Non-pigmented ciliary epithelial cell (primary cell): ENCODE results near the gene RAB40B.
A peak's percentile ranks its signal among the peaks of the same experiment; 100 is the strongest.

Experiments used
- DNase-seq: peaks from one replicate; pipeline ENCODE4 v3.0.0-alpha.2; 2010; ENCODE audit warnings: low read depth

The RAB40B gene

DNA sequence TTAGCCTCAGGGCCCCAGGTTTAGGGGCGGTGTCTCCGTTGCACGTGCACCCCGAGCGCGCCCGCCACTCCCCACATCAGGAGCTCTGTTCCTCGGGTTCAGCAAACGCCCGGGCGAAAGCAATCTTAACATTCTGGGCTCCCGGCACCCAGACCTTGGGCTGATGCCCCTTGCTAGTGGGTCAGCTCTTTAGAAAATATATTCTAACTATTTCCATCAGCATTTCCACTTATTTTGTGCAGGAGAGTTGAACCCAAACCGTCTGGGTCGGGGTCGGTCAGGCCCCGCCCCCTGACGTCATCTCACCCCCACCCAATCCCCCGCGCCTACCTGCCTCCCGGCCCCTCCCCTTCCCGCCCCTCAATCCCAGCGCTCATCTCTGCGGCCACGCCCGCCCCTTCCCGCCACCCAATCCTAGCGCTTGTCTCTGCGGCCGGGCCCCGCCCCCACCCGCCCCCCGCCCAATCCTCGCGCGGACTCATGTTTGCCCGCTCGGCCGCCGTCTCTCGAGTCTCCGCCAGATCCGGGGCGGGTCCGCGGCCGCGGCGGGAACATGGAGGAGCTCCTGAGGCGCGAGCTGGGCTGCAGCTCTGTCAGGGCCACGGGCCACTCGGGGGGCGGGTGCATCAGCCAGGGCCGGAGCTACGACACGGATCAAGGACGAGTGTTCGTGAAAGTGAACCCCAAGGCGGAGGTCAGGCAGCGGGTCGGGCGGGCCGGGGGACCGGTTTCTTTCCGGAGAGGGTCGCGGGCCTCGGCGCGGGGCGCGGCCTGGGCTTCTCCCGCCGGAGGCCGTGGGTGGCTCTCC, 17.9 kb upstream of the RAB40B start, which contains the start of gene FN3KRP:
Gene FN3KRP, plus strand, starts transcription at position 504 of the 808 bp plus-strand sequence. Its CDS starts 50 bp downstream, at position 554.
- DNase-seq, result peak; percentile 34

DNA sequence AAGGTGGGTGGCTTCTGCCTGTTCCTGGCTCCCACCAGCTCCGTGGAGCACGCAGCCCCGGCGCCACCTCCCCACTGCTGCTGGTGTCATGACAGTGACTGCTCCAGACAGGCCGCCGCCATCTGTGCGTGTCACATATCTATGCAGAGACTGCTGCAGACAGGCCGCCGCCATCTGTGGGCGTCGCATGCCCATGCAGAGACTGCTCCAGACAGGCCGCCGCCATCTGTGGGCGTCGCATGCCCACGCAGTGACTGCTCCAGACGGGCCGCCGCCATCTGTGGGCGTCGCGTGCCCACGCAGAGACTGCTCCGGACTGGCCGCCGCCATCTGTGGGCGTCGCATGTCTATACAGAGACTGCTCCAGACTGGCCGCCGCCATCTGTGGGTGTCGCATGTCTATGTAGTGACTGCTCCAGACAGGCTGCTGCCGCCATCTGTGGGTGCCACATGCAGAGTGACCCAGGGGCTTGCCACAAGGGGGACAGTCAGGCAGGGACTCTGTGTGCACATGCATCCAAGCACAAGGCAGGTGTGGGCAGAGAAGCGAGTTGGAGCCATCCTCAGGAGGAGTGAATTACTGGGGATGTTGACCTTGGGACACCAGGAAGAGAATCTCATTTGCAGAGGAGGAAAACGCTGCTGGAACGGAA, 14.7 kb upstream of the RAB40B start:
- no peak for DNase-seq

DNA sequence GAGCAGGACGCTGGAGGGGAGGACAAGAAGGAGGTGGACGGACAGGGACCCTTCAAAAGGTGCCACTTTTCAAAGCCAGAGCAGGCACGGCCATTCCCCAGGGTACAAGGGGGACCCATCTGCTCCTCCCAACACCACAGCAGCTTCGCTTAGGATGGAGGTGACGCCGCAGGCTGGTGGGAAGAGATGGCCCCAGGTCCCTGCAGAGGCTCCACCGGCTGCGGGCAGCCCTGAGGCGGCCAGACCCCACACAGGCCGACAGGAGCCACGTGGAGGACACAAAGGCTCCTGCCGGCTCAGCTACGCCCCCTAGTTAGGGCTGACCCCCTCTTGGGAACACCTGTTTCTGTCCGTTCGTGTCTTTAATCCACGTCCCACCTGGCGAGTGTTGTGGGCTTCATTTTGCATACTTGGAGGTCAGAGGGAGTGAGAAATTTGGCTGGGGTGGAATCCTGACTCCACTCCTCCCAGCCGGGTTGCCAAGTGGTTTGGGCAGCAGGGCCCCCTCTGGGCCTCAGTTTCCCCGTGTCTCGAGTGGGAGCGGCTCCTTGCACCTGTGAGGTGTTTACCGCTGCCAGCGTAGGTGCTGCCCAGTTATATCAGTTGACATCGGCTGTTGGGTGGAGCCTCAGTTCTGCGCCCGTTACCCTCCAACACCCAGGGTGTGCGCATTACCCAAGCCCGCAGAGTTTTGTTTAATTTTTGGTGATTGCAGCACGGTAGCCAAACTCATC, 12.2 kb upstream of the RAB40B start:
- no peak for DNase-seq

DNA sequence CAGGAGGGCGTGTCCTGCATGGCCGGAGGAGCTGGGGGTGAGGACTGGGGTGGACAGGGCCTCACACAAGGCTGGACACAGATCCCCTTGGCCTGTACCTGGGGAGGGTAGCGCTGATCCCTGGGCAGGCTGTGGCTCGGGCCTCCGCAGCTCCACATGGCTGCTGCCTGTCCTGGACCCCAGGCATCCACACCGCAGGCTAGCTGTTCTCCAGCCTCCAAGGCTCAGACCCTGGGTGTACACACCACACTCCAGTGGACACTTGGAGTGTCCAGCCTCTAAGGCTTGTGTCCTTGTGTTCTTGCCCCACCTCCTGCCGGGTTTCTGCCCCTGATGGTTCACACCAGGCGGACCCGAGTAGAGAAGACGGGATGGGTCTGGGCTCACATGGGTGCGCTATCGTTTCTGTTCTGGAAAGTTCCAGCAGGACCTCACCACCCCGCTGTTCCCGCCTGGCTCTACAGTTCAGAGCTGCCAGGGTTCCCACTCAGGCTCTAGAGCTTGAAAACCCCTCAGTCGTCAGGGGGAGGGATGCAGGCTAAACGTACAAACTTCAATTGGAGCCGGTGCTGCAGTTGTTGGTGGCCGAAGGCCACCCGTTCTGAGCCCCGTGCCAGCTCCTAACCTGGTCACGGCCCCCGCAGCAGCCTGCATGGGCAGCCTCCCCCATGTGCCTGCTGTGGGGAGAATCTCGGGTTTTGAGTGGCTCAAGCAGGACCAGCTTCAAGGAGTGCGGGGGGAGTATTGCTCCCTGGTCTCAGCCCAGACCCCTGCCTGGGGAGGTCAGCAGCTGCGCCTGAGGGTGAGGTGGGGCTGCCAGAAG, 11.4 kb upstream of the RAB40B start:
- DNase-seq, result no peak

DNA sequence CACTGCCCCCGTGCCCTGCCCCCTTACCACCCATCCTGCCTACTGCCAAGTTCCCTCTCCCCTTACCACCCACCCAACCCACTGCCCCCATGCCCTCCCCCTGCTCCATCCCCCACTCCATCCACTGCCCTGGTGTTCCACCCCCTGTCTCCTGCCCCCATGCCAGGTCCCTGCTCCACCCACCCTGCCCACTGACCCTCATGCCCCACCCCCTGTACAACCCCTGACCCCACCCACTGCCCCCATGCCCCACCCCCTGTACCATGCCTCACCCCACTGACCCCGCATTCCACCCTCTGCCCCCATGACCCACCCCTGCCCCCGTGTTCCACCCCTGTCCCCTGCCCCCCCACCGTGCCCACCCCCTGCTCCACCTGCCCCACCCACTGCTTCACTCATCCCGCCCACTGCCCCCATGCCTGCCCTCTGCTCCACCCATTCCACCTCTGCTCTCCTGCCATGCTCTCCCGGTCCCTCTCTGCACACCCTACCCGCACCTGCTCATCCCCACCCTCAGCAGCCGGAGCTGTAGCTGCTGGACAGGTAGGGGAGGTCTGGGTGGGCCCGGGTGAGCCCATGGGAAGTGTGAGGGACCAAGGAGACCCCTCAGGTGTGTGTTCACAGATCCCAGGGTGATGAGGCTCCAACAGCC, 10.7 kb upstream of the RAB40B start:
- no peak for DNase-seq

DNA sequence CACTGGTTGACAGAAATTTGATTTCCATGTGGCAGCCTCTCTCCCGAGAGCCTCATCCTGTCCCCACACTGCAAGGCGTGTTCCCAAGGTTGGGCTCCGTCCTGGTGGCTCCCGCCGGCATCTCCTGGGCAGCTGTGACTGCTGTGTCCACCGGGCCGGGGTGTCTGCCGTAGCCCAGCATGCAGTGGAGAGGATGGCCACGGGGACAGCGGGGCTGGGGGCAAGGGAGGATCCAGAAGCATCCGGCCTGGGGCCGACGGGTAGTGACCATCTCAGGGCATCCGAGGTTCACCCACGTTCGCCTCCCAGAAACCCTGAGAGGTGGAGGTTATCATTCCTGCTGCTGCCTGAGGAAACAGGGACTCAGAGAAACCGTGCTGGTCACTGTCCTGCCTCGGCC, 7.3 kb upstream of the RAB40B start:
- DNase-seq, result no peak

DNA sequence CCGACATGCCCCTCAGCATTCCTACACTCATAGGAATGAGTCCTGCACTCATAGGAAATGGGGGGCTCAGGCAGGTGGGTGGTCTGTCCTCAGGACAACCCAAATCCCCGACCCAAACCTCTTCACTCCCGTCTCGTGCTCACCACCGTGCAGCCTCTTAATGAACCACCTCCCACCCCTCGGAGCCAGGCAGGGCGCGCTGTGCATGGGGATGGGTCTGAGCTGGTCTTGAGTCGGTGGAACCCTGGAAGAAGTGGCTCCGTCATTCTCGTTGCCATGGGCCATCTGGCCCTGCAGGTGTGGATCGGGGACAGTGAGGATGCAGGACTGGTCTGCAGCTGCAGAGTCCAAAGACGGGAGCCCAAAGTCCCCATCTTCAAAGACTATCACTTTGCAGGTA, 6.4 kb upstream of the RAB40B start:
- no peak for DNase-seq

DNA sequence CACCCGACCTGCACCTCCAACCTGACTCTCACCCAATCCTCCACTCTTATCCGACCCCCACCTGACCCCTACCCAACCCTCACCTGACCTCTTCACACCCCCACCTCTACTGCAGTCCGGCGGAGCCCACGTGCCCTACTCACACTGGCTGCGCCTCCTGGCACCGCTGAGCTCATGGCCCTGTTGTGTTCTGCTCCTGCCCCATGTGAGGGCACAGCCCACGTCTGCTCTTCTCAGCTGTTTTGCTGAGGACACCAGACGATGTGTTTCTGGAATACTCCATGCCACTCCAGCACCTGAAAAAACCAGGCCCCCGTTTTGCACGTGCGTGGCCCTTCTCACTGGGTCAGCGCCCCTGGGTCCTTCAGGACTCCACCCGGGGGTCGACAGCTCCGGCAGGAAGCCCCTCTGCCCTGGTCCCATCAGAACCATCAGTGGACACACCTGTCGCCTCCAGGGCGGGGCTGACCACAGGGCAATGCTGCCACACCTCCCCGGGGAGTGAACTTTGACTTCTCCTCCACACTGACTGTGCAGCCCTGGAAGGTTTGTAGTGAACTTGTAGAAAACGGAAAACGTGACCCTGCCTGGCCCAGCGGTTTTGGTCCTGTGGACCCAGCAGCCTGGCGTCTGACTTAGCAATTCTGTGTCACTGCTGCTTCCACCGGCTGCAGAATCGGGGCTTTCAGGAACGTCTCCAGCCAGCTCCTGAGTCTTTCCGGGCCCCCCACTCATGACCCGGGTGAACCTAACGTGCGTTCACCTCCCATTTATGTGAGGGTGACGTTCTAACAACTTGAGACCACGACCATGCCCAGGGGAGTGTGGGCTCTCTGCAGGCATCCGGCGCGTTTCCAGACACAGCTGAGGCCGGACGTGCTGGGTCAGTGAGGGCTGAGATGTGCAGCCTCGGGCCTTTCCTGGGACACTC, 5.7 kb upstream of the RAB40B start:
- no peak for DNase-seq

DNA sequence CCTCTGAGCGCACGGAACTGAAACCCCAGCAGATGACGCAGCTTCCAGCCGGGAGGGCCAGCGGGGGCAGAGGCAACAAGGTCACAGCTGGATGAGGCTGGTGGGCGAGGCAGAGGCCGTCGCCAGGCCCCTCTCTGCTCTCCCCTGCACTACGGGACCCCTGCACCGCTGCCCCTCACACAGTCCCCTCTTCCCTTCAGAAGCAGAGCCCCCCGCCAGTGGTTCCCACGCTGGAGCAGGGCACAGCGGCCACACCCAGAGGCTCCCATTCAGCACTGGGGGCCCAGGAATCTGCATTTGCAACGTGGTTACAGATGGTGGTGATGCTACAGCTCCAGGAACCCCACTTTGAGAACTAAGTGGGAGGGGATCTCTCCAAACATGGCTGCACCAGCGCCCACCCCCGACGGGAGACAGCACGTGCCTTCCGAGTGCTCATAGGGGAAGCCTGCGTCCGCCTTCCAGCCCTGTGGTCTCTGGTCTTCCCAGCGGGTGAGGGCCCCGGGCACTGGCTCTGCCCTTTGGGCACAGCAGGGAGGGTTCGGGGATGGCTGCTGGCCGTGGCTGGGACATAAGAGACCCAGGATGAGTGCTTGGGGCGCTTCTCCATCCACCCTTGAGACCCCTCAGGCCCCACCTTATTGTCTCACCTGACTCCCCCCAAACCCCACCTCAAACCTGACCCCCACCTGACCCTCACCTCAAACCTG, 4.7 kb upstream of the RAB40B start:
- DNase-seq, result no peak

DNA sequence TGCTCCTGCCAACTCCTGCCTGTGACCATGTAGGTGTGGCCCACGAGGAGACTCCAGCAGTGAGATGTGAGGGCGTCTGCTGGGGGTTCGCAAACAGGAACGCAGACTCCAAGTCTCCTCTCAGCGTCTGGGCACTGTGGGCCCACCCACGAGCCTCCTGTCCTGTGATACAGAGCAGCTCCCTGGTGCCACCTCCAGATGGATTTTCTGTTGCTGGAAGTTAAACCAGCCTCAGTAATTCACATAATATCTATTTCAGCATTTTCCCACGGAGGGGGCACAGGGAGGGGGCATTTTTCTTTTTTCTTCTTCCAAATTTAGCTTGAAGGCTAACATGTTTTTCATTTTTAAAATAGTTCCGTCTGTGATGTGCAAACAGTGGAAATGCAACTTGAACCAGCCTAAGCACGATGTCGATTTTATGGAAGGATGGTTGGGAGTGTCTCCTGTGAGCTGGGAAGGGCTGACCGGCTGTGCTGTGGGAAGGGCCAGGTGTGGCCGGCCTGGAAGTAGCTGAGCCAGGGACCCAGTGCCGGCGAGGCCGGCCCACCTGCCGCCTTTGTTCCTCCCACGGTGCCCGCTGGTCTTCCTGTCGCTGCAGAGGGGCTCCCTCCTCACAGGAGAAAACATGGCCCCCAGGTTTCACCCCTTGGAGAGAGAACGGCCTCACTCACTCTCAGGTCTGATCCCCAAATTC, 3.9 kb upstream of the RAB40B start:
- no peak for DNase-seq

DNA sequence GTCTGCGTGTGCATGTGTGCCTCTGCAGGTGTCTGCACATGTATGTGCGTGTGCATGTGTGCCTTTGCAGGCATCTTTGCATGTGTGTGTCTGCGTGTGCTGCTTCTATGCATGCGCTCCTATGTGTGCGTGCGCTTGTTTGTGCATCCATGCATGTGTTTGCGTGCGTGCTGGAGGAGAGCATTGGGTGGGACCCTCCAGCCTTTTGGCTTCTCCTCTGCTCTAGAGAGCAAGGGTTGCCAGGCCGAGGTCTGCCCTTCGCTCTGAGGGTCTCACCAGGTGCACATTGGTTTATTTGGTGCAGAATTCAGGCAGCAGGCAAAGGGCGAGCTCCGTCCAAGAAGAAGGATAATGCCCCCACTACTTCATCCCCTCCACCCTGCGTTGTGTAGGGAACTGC, 1.1 kb upstream of the RAB40B start:
- DNase-seq, result no peak

DNA sequence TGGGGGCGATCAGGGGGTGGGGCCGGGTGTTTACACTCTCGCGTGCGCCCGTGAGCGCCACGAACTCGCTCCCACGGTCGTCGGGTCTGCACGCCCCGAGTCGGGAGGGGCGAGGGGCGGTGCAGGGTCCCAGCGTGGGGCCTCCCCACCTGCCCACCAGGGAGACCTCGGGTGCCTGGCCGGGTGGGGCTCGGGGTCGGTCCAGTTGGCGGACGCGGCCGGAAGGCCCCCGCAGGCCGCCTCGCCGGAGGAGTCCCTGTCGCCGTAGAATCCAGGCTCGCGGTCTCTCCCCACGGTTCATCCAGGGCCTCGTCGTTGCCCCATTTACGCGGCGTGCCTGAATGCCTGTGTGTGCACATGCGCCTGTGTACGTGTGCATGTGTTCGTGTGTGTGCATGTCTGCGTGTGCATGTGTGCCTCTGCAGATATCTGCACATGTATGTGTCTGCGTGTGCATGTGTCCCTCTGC, 510 bp upstream of the RAB40B start:
- no peak for DNase-seq

DNA sequence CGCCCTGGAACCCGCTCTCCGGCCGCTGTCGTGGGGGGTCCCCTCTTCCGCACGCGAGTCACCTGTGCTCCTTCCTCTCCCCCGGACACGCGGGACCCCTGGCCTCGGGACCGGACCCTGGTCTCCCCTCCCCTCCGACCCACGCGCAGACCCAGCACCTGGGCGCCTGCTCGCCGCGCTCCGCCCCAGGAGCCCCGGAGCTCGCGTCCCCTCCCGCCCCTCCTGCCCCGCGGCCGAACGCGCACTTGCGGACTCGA, 762 bp downstream of the RAB40B start:
- no peak for DNase-seq

DNA sequence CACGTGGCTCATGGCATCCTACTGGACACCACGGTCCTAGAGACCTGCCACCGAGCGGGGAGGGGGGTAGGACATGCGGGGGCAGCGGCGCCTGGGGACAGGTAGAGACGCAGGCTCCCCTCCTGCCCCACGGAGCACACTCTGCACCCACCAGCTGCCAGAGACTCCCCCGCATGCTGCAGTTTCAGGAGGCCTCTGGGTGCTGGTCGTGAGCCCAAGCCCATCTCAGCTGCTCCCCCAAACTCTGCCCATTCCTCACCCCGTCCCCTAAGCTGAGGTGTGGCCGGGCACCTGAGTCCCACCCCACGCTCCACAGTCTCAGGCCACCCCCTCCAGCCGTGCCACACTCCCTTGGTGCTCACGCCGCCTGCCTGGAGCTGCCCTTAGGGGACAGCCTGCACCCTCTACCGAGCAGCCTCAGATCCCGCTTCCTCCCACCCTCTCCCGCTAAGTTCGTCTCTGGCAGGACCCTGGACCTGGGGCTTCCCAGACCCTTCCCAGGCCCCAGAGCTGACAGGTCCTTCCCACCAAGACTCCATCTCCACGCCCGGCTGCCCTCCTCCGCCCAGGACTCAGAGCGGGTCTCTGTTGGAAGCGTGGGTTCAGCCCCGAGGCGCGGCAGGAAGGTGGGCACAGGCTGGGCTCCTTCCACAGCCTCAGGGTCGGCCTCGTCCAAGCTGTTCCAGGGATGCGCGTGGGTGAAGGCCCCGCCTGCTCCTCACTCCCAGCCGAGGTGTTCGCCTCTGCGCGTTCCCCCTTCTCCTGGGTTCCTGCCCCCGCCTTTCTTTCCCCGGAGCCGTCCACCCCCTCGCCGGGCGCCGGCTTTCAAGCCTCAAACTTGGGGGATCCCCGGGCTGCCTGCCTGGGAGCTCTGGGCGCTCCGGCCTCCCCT, 1.3 kb downstream of the RAB40B start:
- DNase-seq, result no peak

DNA sequence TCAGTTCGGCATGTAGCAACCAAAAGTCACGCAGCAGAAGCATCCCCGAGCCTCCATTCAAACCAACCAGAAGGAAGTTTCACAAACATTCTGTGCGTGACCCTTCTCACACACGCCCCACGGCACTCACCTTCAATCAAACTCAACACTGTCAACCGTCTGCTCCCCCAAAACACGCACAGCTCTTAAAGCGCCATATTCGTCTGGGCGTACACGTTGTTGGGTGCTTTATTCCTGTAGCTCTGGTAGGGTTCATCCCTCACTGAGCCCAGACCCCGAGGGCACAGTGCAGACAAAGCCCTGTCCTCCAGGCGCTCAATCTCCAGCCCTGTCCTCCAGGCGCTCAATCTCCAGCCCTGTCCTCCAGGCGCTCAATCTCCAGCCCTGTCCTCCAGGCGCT, 2.2 kb downstream of the RAB40B start:
- no peak for DNase-seq

DNA sequence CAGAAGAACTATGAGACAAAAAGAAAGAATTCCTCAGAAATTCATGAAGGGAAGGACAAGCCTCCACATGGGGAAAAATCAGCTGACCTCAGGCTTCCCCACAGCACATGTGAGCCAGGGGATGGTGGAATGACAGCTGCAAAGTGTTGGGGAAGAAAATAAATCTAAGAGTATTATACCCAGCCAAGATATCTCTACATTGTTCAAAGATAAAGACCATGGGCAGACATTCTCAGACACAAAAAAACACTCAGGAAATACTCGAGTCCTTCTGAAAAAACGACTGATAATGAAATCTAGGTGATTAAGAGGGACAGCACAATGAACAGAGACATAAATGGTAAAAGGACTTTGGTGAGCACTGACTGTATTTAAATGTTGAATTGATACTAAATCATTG, 3.9 kb downstream of the RAB40B start:
- no peak for DNase-seq

DNA sequence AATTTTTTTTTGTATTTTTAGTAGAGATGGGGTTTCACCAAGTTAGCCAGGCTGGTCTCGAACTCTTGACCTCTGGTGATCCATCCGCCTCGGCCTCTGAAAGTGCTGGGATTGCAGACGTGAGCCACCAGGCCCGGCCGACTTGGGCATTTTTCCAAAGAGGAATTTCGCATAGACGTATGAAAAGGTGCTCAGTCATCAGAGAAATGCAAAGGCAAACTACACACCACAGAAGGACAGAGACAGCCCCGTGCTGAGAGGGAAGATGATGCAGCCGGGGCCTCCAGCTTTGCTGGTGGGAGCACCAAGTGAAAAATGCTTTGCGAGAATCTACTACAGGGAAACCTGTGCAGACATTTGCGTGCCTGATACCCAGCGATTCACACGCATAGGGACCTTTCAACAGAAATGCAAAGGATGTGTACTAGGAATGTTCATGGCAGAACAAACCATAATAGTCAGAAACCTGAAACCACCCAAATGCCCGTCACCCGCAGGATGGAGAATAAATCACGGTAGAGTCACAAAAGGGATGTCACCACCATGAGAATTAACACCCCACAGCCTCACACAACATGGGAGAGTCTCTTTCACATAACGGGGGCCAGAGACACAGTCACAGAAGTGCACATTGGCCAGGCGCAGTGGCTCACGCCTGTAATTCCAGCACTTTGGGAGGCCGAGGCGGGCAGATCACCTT, 5.2 kb downstream of the RAB40B start:
- DNase-seq, result no peak

DNA sequence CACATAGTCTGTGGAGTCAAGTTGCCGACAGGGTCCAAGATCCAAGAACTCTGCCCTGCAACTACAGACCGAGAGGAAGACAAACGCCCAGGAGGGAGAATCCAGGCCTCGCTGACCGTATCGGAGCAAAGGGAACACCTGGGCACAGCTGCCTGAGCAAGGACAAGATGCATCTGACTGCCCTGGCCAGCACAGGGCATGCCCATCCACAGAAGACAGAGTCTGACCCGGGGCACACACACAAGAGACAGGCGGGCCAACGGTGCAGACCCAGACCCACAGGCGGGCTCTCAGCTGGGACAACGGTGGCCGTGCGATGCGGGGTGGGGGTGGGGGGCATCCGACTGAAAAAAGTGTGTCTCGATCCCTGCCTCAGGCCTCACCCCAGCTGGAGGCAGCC, 6.2 kb downstream of the RAB40B start:
- no peak for DNase-seq
